ENCODE data around the gene CES5A.
"Not testable (repeated sequence)": the region's sequence is repeated elsewhere in the genome, so short reads cannot be mapped to it uniquely, and the experiment has no call there.

Gene CES5A

GRCh38 chr16:55825115-55825728 lies 50.0 kb downstream of the CES5A start:
- no peak for DNase-seq

GRCh38 chr16:55824473-55825000 lies 50.6 kb downstream of the CES5A start:
- DNase-seq, result peak; percentile 55

GRCh38 chr16:55822280-55822810 lies 52.8 kb downstream of the CES5A start:
- no peak for DNase-seq

GRCh38 chr16:55821210-55821609 lies 54.0 kb downstream of the CES5A start:
- no peak for DNase-seq

GRCh38 chr16:55820615-55821014 lies 54.6 kb downstream of the CES5A start:
- DNase-seq, result no peak

GRCh38 chr16:55817236-55817912 lies 57.8 kb downstream of the CES5A start:
- peak; percentile 12 for DNase-seq

- DNase-seq, result not testable (repeated sequence)
Observed at GRCh38 chr16:55816222-55816621, 59.0 kb downstream of the CES5A start.

- DNase-seq, result no peak
Observed at GRCh38 chr16:55815320-55815719, 59.9 kb downstream of the CES5A start.

GRCh38 chr16:55814174-55814573 lies 61.0 kb downstream of the CES5A start:
- DNase-seq, result not testable (repeated sequence)

GRCh38 chr16:55813730-55814129 lies 61.4 kb downstream of the CES5A start:
- DNase-seq, result not testable (repeated sequence)

GRCh38 chr16:55812951-55813350 lies 62.2 kb downstream of the CES5A start:
- no peak for DNase-seq

- no peak for DNase-seq
Observed at GRCh38 chr16:55811811-55812210, 63.4 kb downstream of the CES5A start.

- DNase-seq, result no peak
Observed at GRCh38 chr16:55810451-55810961, 64.7 kb downstream of the CES5A start.

GRCh38 chr16:55809851-55810250 lies 65.3 kb downstream of the CES5A start:
- no peak for DNase-seq

GRCh38 chr16:55809386-55809785 lies 65.8 kb downstream of the CES5A start:
- no peak for DNase-seq

- not testable (repeated sequence) for DNase-seq
Observed at GRCh38 chr16:55808286-55808685, 66.9 kb downstream of the CES5A start.

GRCh38 chr16:55805104-55805503 lies 70.1 kb downstream of the CES5A start:
- not testable (repeated sequence) for DNase-seq

GRCh38 chr16:55803681-55804080 lies 71.5 kb downstream of the CES5A start:
- not testable (repeated sequence) for DNase-seq

Measured in inflammatory macrophage treated with lipopolysaccharide for 4 hours (primary cell).